SU-DHL-6 (cell line): ENCODE measurements around the gene DENND1C.

ENCODE experiments used
- H2AFZ ChIP-seq: fragments of 200-600 bp; sonication (generic); 2 replicates; pipeline ENCODE4 v1.6.1; 2014; ENCODE audit warnings: low read depth, mild to moderate bottlenecking, moderate library complexity, mixed read lengths, antibody characterized with exemption, low read length; ENCODE audit not compliant: severe bottlenecking
- H3F3A ChIP-seq: fragments of 200-600 bp; shearing (Covaris generic); 2 replicates; pipeline ENCODE4 v1.6.0; 2016; ENCODE audit warnings: antibody characterized with exemption, mild to moderate bottlenecking; ENCODE audit not compliant: insufficient read depth
- H3K27ac ChIP-seq: fragments of 200-600 bp; sonication (generic); 2 replicates; pipeline ENCODE4 v1.5.1; 2016; ENCODE audit warnings: low read depth, mild to moderate bottlenecking, low read length, moderate library complexity, mixed read lengths
- H3K27me3 ChIP-seq: fragments of 200-600 bp; sonication (generic), shearing (Covaris generic); 2 replicates; pipeline ENCODE4 v1.6.0; 2014; ENCODE audit warnings: mild to moderate bottlenecking, low read length
- H3K36me3 ChIP-seq: fragments of 200-600 bp; sonication (generic); 2 replicates; pipeline ENCODE4 v1.6.1; 2014; ENCODE audit warnings: mild to moderate bottlenecking, low read length, mixed read lengths
- H3K4me2 ChIP-seq: fragments of 300-600, 200-600 bp; shearing (Covaris generic), sonication (generic); 2 replicates; pipeline ENCODE4 v1.6.0; 2014; ENCODE audit warnings: low read length, low read depth, mild to moderate bottlenecking; ENCODE audit not compliant: poor library complexity, severe bottlenecking
- H3K4me3 ChIP-seq: fragments of 200-600 bp; sonication (generic); 2 replicates; pipeline ENCODE4 v1.5.1; 2014; ENCODE audit warnings: antibody characterized with exemption, low read length, mild to moderate bottlenecking, mixed read lengths; ENCODE audit not compliant: insufficient read depth, poor library complexity, severe bottlenecking
- H3K79me2 ChIP-seq: fragments of 200-600 bp; sonication (generic); 2 replicates; pipeline ENCODE4 v1.6.1; 2014; ENCODE audit warnings: mild to moderate bottlenecking, low read length, moderate library complexity; ENCODE audit not compliant: insufficient read depth
- H3K9ac ChIP-seq: fragments of 200-600 bp; sonication (generic); 2 replicates; pipeline ENCODE4 v1.7.0; 2014; ENCODE audit warnings: mild to moderate bottlenecking, low read length
- H3K9me2 ChIP-seq: fragments of 200-600 bp; sonication (generic); replicated peaks from 2 replicates; pipeline ENCODE4 v1.6.1; 2014; ENCODE audit warnings: low read length; ENCODE audit not compliant: insufficient read depth
- H3K9me3 ChIP-seq: fragments of 200-600 bp; sonication (generic); 2 replicates; pipeline ENCODE4 v1.6.1; 2014; ENCODE audit warnings: low read length, mixed read lengths; ENCODE audit not compliant: insufficient read depth
- H4K20me1 ChIP-seq: fragments of 200-600 bp; sonication (generic); 2 replicates; pipeline ENCODE4 v1.6.1; 2014; ENCODE audit warnings: low read depth, mild to moderate bottlenecking, antibody characterized with exemption, low read length, moderate library complexity, mixed read lengths
- EZH2phosphoT487 ChIP-seq: fragments of 200-600 bp; sonication (generic), shearing (Covaris generic); conservative IDR thresholded peaks from 2 replicates; pipeline ENCODE4 v1.6.1; 2018; ENCODE audit warnings: mild to moderate bottlenecking, antibody characterized with exemption, low read length, moderate library complexity, mixed read lengths
- TF ChIP-seq, protein P1 (sequence below): fragments of 200-600 bp; sonication (generic); IDR thresholded peaks from one replicate; pipeline ENCODE4 v1.5.1; 2017; ENCODE audit warnings: antibody characterized with exemption, mild to moderate bottlenecking, low read length, moderate library complexity; ENCODE audit not compliant: insufficient read depth, poor library complexity, severe bottlenecking

DENND1C gene

DNA sequence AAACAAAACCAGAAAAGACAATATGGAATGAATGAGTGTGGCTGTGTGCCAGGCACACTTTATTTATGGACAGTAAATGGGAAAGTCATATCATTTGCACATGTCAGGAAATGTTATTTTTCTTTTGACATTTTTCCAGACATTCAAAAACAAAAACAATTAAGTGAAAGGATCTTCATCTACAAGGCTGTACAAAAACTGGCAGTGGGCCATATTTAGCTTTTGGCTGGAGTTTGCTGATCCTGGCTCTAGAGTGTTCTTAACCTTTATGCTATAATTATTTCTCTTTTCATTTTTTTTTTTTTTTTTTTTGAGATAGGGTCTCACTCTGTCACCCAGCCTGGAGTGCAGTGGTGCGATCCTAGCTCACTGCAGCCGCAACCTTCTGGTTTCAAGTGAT is 42.7 kb upstream of the DENND1C start:
- Histone ChIP-seq H3K9me2 (no peaks in the 10 kb centered on the region), H3K4me3 (no peak overlapping the region), H3K9me3 (no peaks in the 10 kb centered on the region), H2AFZ (no peak overlapping the region), H3K36me3 (no peaks in the 10 kb centered on the region), H3K9ac (no peak overlapping the region), H4K20me1 (no peaks in the 10 kb centered on the region), H3K27me3 (no peaks in the 10 kb centered on the region), H3K79me2 (no peaks in the 10 kb centered on the region), H3K4me2 (no peak overlapping the region), H3F3A (peaks cover 51% of the 10 kb centered on the region), H3K27ac (peak overlapping the region; percentile 94; the same call in 1 of the 2 replicates)
- TF ChIP-seq, protein P1, sequence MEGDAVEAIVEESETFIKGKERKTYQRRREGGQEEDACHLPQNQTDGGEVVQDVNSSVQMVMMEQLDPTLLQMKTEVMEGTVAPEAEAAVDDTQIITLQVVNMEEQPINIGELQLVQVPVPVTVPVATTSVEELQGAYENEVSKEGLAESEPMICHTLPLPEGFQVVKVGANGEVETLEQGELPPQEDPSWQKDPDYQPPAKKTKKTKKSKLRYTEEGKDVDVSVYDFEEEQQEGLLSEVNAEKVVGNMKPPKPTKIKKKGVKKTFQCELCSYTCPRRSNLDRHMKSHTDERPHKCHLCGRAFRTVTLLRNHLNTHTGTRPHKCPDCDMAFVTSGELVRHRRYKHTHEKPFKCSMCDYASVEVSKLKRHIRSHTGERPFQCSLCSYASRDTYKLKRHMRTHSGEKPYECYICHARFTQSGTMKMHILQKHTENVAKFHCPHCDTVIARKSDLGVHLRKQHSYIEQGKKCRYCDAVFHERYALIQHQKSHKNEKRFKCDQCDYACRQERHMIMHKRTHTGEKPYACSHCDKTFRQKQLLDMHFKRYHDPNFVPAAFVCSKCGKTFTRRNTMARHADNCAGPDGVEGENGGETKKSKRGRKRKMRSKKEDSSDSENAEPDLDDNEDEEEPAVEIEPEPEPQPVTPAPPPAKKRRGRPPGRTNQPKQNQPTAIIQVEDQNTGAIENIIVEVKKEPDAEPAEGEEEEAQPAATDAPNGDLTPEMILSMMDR: no peak
- no peak for TF ChIP-seq EZH2phosphoT487

DNA sequence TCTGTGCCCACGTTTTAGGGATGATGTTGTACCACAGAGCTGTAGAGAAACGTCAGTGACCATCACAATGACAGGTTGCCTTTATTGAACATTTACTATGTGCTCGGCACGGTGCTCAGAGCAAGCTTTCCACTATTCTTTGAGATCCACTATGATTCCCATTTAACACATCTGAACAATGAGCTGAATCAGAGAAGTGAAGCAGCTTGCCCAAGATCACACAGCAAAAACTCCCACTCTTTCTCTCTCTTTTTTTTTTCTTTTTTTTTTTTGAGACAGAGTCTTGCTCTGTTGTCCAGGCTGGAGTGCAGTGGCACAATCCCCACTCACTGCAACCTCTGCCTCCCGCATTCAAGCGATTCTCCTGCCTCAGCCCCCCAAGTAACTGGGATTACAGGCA is 41.1 kb upstream of the DENND1C start:
- Histone ChIP-seq H3K4me3 (peak overlapping the region; percentile 39), H3F3A (peaks cover 54% of the 10 kb centered on the region), H3K27me3 (no peaks in the 10 kb centered on the region), H3K4me2 (peak overlapping the region; percentile 71), H3K36me3 (no peaks in the 10 kb centered on the region), H3K79me2 (no peaks in the 10 kb centered on the region), H3K9ac (peak overlapping the region; percentile 56), H2AFZ (peak overlapping the region; percentile 52), H3K27ac (peak overlapping the region; percentile 94), H4K20me1 (no peaks in the 10 kb centered on the region), H3K9me3 (no peaks in the 10 kb centered on the region), H3K9me2 (no peaks in the 10 kb centered on the region)
- TF ChIP-seq, protein P1: no peak
- TF ChIP-seq EZH2phosphoT487: no peak

DNA sequence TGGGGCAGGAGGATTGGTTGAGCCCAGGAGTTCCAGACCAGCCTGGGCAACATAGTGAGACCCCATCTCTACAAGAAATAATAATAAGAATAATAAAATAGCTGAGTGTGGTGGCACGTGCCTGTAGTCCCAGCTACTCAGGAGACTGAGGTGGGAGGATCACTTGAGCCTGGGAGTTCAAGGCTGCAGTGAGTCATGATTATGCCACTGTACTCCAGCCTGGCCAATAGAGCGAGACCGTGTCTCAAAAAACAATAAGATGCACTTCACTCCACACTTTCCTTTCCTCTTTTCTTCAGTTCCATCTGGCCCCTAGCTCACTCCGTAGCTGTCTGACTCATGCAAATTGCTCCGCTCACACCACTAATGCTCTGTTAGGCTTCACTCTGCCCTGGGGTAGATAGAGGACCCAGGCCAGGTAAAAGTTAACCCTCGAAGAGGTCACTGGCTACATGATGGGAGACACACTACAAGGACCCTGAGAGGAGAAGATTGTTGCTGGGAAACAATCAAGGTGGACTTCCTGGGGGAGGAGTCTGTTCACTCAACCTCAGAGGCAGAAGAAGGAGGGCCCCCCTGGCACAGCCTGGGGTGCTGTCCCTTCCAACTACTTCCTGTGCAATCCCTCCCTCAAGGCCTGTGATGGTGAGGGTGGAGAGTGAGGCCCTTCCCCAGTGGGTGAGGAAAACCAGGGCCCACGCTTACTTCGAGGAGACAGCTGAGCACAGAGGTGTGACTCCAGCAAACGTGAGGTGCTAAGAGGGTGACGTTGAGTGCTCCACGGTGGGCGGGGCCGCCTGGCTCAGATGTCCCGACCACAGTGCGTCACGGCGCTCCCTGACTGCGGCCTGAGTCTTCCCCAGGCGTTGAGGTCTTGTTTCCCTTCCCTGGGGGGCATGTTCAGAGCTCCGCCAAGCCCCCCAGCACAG is 40.4 kb upstream of the DENND1C start:
- Histone ChIP-seq H3K79me2 (no peaks in the 10 kb centered on the region), H3K27me3 (no peaks in the 10 kb centered on the region), H3K9ac (peak overlapping the region; percentile 56), H3K27ac (peak overlapping the region; percentile 94), H2AFZ (peak overlapping the region; percentile 52), H3K4me3 (peak overlapping the region; percentile 39), H3K4me2 (peak overlapping the region; percentile 71), H3K36me3 (no peaks in the 10 kb centered on the region), H3F3A (peaks cover 51% of the 10 kb centered on the region), H3K9me2 (no peaks in the 10 kb centered on the region), H3K9me3 (no peaks in the 10 kb centered on the region), H4K20me1 (no peaks in the 10 kb centered on the region)
- TF ChIP-seq EZH2phosphoT487: no peak
- TF ChIP-seq, protein P1: no peak
